GM23248 (cell line): ENCODE data around the gene HOXB6. TPM values are rescaled to one million over a fixed set of nuclear protein-coding genes. Genes with fewer than 3 reads are reported as not detected.

Experiments
- DNase-seq: peaks from one replicate; pipeline ENCODE4 v3.0.0-alpha.2; 2015
- H2AFZ ChIP-seq: fragments of 200-600 bp; sonication (generic); 2 replicates; pipeline ENCODE4 v1.6.1; 2016; ENCODE audit warnings: antibody characterized with exemption
- H3F3A ChIP-seq: fragments of 200-600 bp; sonication (generic); 2 replicates; pipeline ENCODE4 v1.6.1; 2016; ENCODE audit warnings: mild to moderate bottlenecking, antibody characterized with exemption, mixed run types; ENCODE audit not compliant: insufficient read depth
- H3K27ac ChIP-seq: fragments of 200-600 bp; sonication (generic); 2 replicates; pipeline ENCODE4 v1.5.1; 2016; ENCODE audit warnings: mild to moderate bottlenecking
- H3K27me3 ChIP-seq: fragments of 200-600 bp; sonication (generic); replicated peaks from 2 replicates; pipeline ENCODE4 v1.6.1; 2016; ENCODE audit warnings: mild to moderate bottlenecking; ENCODE audit not compliant: insufficient read depth
- H3K36me3 ChIP-seq: fragments of 200-600 bp; sonication (generic); 2 replicates; pipeline ENCODE4 v1.6.1; 2016; ENCODE audit warnings: low read depth, mild to moderate bottlenecking
- H3K4me1 ChIP-seq: fragments of 200-600 bp; sonication (generic); 2 replicates; pipeline ENCODE4 v1.6.1; 2016; ENCODE audit warnings: mild to moderate bottlenecking; ENCODE audit not compliant: insufficient read depth
- H3K4me2 ChIP-seq: fragments of 200-600 bp; sonication (generic); one replicate; pipeline ENCODE4 v1.6.1; 2016; ENCODE audit warnings: mild to moderate bottlenecking; ENCODE audit not compliant: unreplicated experiment
- H3K4me3 ChIP-seq: fragments of 200-600 bp; sonication (generic); 2 replicates; pipeline ENCODE4 v1.5.1; 2016; ENCODE audit warnings: mild to moderate bottlenecking
- H3K79me2 ChIP-seq: fragments of 200-600 bp; sonication (generic); 2 replicates; pipeline ENCODE4 v1.6.1; 2016; ENCODE audit warnings: mild to moderate bottlenecking; ENCODE audit not compliant: insufficient read depth
- H3K9ac ChIP-seq: fragments of 200-600 bp; sonication (generic); 2 replicates; pipeline ENCODE4 v1.6.1; 2016; ENCODE audit warnings: mild to moderate bottlenecking
- H3K9me2 ChIP-seq: fragments of 200-600 bp; sonication (generic); 2 replicates; pipeline ENCODE4 v1.6.1; 2016; ENCODE audit warnings: mixed run types, mild to moderate bottlenecking, moderate library complexity; ENCODE audit not compliant: insufficient read depth
- H3K9me3 ChIP-seq: fragments of 200-600 bp; sonication (generic); one replicate; pipeline ENCODE4 v1.6.1; 2017; ENCODE audit warnings: low read depth
- H4K20me1 ChIP-seq: fragments of 200-600 bp; sonication (generic); 2 replicates; pipeline ENCODE4 v1.6.0; 2016; ENCODE audit not compliant: insufficient read depth
- EZH2 ChIP-seq: fragments of 200-600 bp; sonication (generic); IDR thresholded peaks from 2 replicates; pipeline ENCODE4 v1.6.1; 2018; ENCODE audit warnings: antibody characterized with exemption, mild to moderate bottlenecking; ENCODE audit not compliant: insufficient read depth, poor library complexity, severe bottlenecking
- EZH2phosphoT487 ChIP-seq: fragments of 200-600 bp; sonication (generic); IDR thresholded peaks from 2 replicates; pipeline ENCODE4 v1.6.1; 2018; ENCODE audit warnings: antibody characterized with exemption, moderate library complexity, mild to moderate bottlenecking, low read depth; ENCODE audit not compliant: insufficient read depth
- WGBS, 2 experiments: methylation state at CpG; one replicate each; pipeline ENCODE4 v1.1.6; 2015 to 2017; ENCODE audit warnings: low lambda C conversion rate in 2 of 2, low coverage in 1 of 2; ENCODE audit errors: missing lambda C conversion rate in 2 of 2; 5-methylcytosine and 5-hydroxymethylcytosine counted together
- in situ Hi-C: fragments of 300-500 bp; cut with MboI; formaldehyde crosslinking; loops from 2 replicates; pipeline ENCODE4 v1.15.0; 2020
- polyA plus RNA-seq: library from polyadenylated mRNA; unstranded; fragments of >200 nt; fragmentation: Nextera tagmentation; extraction: Ambion mirVana; gene quantifications from 2 replicates; pipeline ENCODE4 v1.2.1, GENCODE V29; 2016
- total RNA-seq: library from RNA; depleted of rRNA; stranded (reverse); fragments of >200 nt; shearing (Covaris generic); gene quantifications from 2 replicates; pipeline ENCODE4 v1.2.3, GENCODE V29; 2014

The HOXB6 gene
- total and polyA plus RNA-seq, 2 experiments from 2014 or later: 6.2 to 7.5 TPM

DNA sequence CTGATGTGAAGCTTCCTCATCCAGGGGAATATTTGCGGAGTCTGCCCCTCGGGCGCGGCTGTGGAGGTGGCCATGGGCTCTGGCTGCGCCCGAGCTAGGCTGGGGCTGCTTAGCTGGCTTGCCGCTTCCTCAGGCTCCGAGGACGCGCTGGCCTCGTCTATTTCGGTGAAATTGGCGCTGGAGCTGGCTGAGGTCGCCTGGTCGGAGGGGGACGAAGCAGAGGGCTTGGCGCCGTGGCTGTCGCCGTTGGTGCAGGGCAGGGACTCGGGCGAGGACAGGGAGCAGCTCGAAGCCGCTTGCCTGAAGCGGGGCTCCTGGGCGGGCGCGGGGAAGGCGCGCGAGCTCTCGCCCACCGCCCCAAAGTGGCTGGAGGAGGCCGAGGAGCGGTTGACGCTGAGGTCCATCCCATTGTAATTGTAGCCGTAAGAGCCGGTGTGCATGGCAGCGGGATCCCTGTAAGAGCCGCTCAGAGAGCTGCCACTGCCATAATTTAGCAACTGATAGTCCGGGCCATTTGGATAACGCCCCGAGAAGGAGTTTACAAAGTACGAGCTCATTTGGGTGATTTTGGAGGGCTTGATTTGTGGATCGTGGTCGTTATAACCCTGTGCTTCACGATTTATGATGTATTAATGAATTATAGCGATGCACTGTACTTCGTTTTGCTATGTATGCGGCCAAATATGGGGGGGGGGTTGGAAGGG is 11.5 kb downstream of the HOXB6 start, which contains the start of gene HOXB5:
Gene HOXB5 (minus strand): TSS at position 654 of the 704 bp plus-strand sequence. CDS start 97 bp downstream, at position 557.
- 2% methylated on average over 39 to 50 of the region's 50 CpGs for WGBS, 2 experiments
- Histone ChIP-seq H3K4me3 (peak within 1 kb of the TSS; percentile 74), H3K4me1 (0 out of 2 replicates have a peak, but pooled peaks cover 3% of the 10 kb centered on the region), H3F3A (no peaks in the 10 kb centered on the region), H3K79me2 (peaks cover 14% of the 10 kb centered on the region), H3K4me2 (peak within 1 kb of the TSS; percentile 75), H3K9ac (peak within 1 kb of the TSS; percentile 59), H3K36me3 (no peaks in the 10 kb centered on the region), H3K9me2 (no peaks in the 10 kb centered on the region), H4K20me1 (no peaks in the 10 kb centered on the region), H3K27ac (peak within 1 kb of the TSS; percentile 28; the same call in 1 of the 2 replicates), H2AFZ (peak within 1 kb of the TSS; percentile 85), H3K9me3 (no peaks in the 10 kb centered on the region), H3K27me3 (no peaks in the 10 kb centered on the region)
- peak; percentile 72 for DNase-seq
- in situ Hi-C loops: no loop called here
- TF ChIP-seq EZH2phosphoT487 (no peak), EZH2 (no peak)

DNA sequence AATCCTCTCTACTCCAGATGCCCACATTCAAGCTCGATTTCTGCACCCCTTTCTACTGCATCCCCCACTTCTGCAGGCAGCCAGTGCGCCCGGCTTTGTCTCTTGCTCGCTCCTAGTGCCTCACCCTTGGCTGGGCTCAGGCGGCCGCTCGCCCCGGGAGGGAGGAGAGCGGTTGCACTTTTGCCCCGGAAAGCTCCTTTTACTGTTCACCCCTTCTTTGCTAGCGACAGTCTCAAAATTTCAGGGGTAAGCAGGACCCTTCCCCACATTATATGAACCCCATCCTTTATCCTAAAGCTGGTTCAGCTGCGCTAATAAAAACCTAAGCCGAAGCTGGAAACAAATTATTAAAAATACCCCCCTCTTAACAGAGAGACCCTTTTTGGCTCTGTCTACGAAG is 12.2 kb downstream of the HOXB6 start:
- peak; percentile 60 for DNase-seq
- Histone ChIP-seq H3K36me3 (no peaks in the 10 kb centered on the region), H3K4me1 (0 out of 2 replicates have a peak, but pooled peaks cover 3% of the 10 kb centered on the region), H4K20me1 (no peaks in the 10 kb centered on the region), H3K4me3 (peak overlapping the region; percentile 74), H3K27me3 (no peaks in the 10 kb centered on the region), H3K9me2 (no peaks in the 10 kb centered on the region), H3K79me2 (peaks cover 13% of the 10 kb centered on the region), H3K9ac (peak overlapping the region; percentile 59), H3K4me2 (peak overlapping the region; percentile 75), H3K9me3 (no peaks in the 10 kb centered on the region), H3K27ac (no peak overlapping the region), H2AFZ (peak overlapping the region; percentile 85), H3F3A (no peaks in the 10 kb centered on the region)
- TF ChIP-seq EZH2 (no peak), EZH2phosphoT487 (no peak)
- 12 to 16% methylated on average over 14 of the region's 14 CpGs for WGBS, 2 experiments
- in situ Hi-C loops: no loop called here

- no peak overlapping the region for H3K27ac ChIP-seq
- H3K4me3 ChIP-seq: peak overlapping the region; percentile 74
- no peaks in the 10 kb centered on the region for H3F3A ChIP-seq
- H3K4me1 ChIP-seq: 0 out of 2 replicates have a peak, but pooled peaks cover 3% of the 10 kb centered on the region
- in situ Hi-C loops: no loop called here
- no peak overlapping the region for H3K4me2 ChIP-seq
- no peaks in the 10 kb centered on the region for H3K36me3 ChIP-seq
- H3K27me3 ChIP-seq: no peaks in the 10 kb centered on the region
- H3K9ac ChIP-seq: peak overlapping the region; percentile 59; the same call in 1 of the 2 replicates
- WGBS, 2 experiments: 68 to 70% methylated on average over 33 of the region's 33 CpGs
- H3K79me2 ChIP-seq: peaks cover 8% of the 10 kb centered on the region
- peak overlapping the region; percentile 85 for H2AFZ ChIP-seq
- no peak for TF ChIP-seq EZH2
- TF ChIP-seq EZH2phosphoT487: no peak
- no peaks in the 10 kb centered on the region for H3K9me2 ChIP-seq
- no peaks in the 10 kb centered on the region for H3K9me3 ChIP-seq
- peak; percentile 38 for DNase-seq
- H4K20me1 ChIP-seq: no peaks in the 10 kb centered on the region
Observed at GRCh38 chr17:48592057-48592514, 12.7 kb downstream of the HOXB6 start.

- TF ChIP-seq EZH2phosphoT487 (no peak), EZH2 (no peak)
- Histone ChIP-seq H3F3A (no peaks in the 10 kb centered on the region), H3K27ac (no peak overlapping the region), H4K20me1 (no peaks in the 10 kb centered on the region), H3K4me3 (no peak overlapping the region), H3K36me3 (no peaks in the 10 kb centered on the region), H3K4me1 (peaks cover 3% of the 10 kb centered on the region; the same call in 1 of the 2 replicates), H3K9me3 (no peaks in the 10 kb centered on the region), H3K9ac (no peak overlapping the region), H3K79me2 (peaks cover 6% of the 10 kb centered on the region; the same call in 1 of the 2 replicates), H2AFZ (no peak overlapping the region), H3K4me2 (no peak overlapping the region), H3K27me3 (no peaks in the 10 kb centered on the region), H3K9me2 (no peaks in the 10 kb centered on the region)
- DNase-seq: no peak
- in situ Hi-C loops: no loop called here
- 96 to 100% methylated on average over 10 of the region's 10 CpGs for WGBS, 2 experiments
Observed at GRCh38 chr17:48591255-48592056, 13.3 kb downstream of the HOXB6 start.
